ENCODE measurements around the gene COL10A1. TPM values are rescaled to one million over a fixed set of nuclear protein-coding genes. Genes with fewer than 3 reads are reported as not detected.

Gene COL10A1
- total and polyA plus RNA-seq, 10 of the 15 experiments (the other 5 are each of a cell fraction or from before 2014, with no cell fraction given): 0.02 to 0.33 (median 0.06) TPM; not detected in 5

DNA sequence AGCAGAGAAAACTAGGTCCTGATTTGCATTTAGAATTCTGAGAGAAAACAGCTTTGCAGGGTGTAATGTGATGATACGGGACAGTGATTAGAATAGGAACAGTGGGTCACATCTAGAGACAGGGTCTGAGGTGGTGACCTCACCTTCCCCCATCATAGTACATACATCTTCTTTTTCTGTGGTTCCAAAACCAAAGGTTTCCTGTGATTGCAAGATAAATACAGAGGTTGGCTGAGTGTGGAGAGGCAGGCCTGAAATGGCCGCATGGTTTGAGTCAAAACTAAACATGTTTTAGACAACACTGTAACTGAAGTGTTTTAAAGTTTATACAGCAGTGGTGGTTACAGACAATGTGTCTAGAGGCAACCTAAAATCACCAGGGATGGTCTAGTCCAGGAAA, 35.7 kb downstream of the COL10A1 start:
- Histone ChIP-seq H3K27ac (ENCODE audit: control insufficient read depth, insufficient read depth) (peak overlapping the region; percentile 98), H3K79me2 (ENCODE audit: control insufficient read depth, insufficient read depth, low read length) (peaks cover 7% of the 10 kb centered on the region), H2AFZ (ENCODE audit: control insufficient read depth, low read depth, low read length) (peak overlapping the region; percentile 74), H3K4me1 (ENCODE audit: control insufficient read depth, insufficient read depth, low read length) (peaks cover 55% of the 10 kb centered on the region), H4K20me1 (ENCODE audit: control insufficient read depth, insufficient read depth) (no peaks in the 10 kb centered on the region), H3K36me3 (ENCODE audit: control insufficient read depth in 2 of 2, insufficient read depth in 2 of 2, low read length in 1 of 2) (peaks cover 0 to 3% of the 10 kb centered on the region in 2 experiments; a peak in 1 of 4 replicates), H3K9me3 (replicated peaks; ENCODE audit: control insufficient read depth, insufficient read depth, low read length) (peaks cover 18% of the 10 kb centered on the region), H3K9ac (ENCODE audit: control insufficient read depth, insufficient read depth, low read length) (peak overlapping the region; percentile 43; the same call in 1 of the 2 replicates), H3K4me3 (0 out of 2 replicates have a peak overlapping the region, but pooled peaks have one; percentile 2), H3K27me3 (replicated peaks in 1 of 2; ENCODE audit: control insufficient read depth in 2 of 2, insufficient read depth in 2 of 2, low read length in 1 of 2) (no peaks in the 10 kb centered on the region), H3K4me2 (ENCODE audit: control insufficient read depth, insufficient read depth) (peak overlapping the region; percentile 72)
- ChIA-PET CTCF (interaction anchor here (0.6 to 2.3 kb wide), 4 partner anchors 11 to 78 kb away, joined by 3 to 8 read pairs (median 4); partner anchors contain the start of gene NT5DC1), POLR2A (interaction anchor here (0.6 to 1.5 kb wide), 2 partner anchors 16 to 79 kb away, joined by 4 to 5 read pairs; no protein-coding TSS in a partner anchor), SMC1A (ENCODE audit: uncharacterized antibody, unreplicated experiment) (interaction anchor here (1.5 to 5.3 kb wide), 3 partner anchors 11 to 78 kb away, joined by 8 to 35 read pairs (median 8); partner anchors contain the start of gene NT5DC1), RAD21 (ENCODE audit: unreplicated experiment) (interaction anchor here (1.0 to 2.4 kb wide), 3 partner anchors 28 to 81 kb away, joined by 3 to 20 read pairs (median 3); no protein-coding TSS in a partner anchor)
- WGBS (ENCODE audit: insufficient coverage, insufficient replicate concordance, low lambda C conversion rate, missing lambda C conversion rate): 3% methylated on average over 2 of the region's 2 CpGs
- no TSS peak for BruUV-seq (replicated peaks)
- DNase-seq (ENCODE audit: low read depth, low spot score) (peak; percentile 74), FAIRE-seq (no peak), ATAC-seq (peak; percentile 78)
- intact Hi-C loops (cut with micrococcal nuclease; ENCODE audit: unreplicated experiment) (loop anchor here (1.0 to 10.0 kb wide), 2 partner anchors 79 to 1375 kb away; no protein-coding TSS in a partner anchor), in situ Hi-C loops (cut with MboI) (loop anchor here (10.0 kb wide), 1 partner anchor 195 kb away; no protein-coding TSS in a partner anchor)
- TF ChIP-seq NR2C1 (IDR thresholded peaks at IDR 0.05) (no peak), EED (IDR thresholded peaks at IDR 0.05; ENCODE audit: low read depth) (peak; percentile 73), CBFB (IDR thresholded peaks at IDR 0.05; ENCODE audit: low read depth) (peak; percentile 71; the same call in 1 of the 2 replicates), YBX1 (IDR thresholded peaks at IDR 0.05) (no peak), SKIL (IDR thresholded peaks at IDR 0.05; ENCODE audit: low read depth, poor library complexity, severe bottlenecking) (peak; percentile 27), MTA3 (IDR thresholded peaks at IDR 0.05; ENCODE audit: borderline replicate concordance, low read length) (peak; percentile 68; the same call in 1 of the 2 replicates), RAD21 (IDR thresholded peaks at IDR 0.05; ENCODE audit: insufficient read depth, low read depth, low read length) (peak; percentile 8; the same call in 1 of the 2 replicates), CREB1 (IDR thresholded peaks at IDR 0.05; ENCODE audit: low read depth) (peak; percentile 39; the same call in 1 of the 2 replicates), POLR2A (IDR thresholded peaks at IDR 0.05; ENCODE audit: low read depth, low read length) (no peak), JUNB (IDR thresholded peaks at IDR 0.05) (peak; percentile 79), FOXM1 (IDR thresholded peaks at IDR 0.05; ENCODE audit: low read depth, low read length) (peak; percentile 77; the same call in 1 of the 2 replicates), SRF (IDR thresholded peaks at IDR 0.05; ENCODE audit: low read depth in 2 of 2, low read length in 2 of 2) (no peak), MYB (IDR thresholded peaks at IDR 0.05; ENCODE audit: borderline replicate concordance, low read depth, low read length) (no peak), IRF4 (IDR thresholded peaks at IDR 0.05; ENCODE audit: low read depth, low read length) (peak; percentile 71; the same call in 1 of the 2 replicates), NFIC (IDR thresholded peaks at IDR 0.05; ENCODE audit: low read depth, low read length) (peak; percentile 85), ETV6 (conservative IDR thresholded peaks at IDR 0.05 in 1 of 2, IDR thresholded peaks at IDR 0.05 in 1 of 2; ENCODE audit: borderline replicate concordance in 1 of 2, low read depth in 1 of 2) (peak in 1 of 2 experiments; percentile 66; a peak in 1 of 4 replicates), MEF2A (IDR thresholded peaks at IDR 0.05; ENCODE audit: insufficient read depth, low read depth, low read length) (peak; percentile 76), TCF7 (IDR thresholded peaks at IDR 0.05; ENCODE audit: borderline replicate concordance) (peak; percentile 7; the same call in 1 of the 2 replicates), YY1 (IDR thresholded peaks at IDR 0.05; ENCODE audit: low read depth, low read length) (peak; percentile 93), PAX5 (IDR thresholded peaks at IDR 0.05; ENCODE audit: borderline replicate concordance, low read depth, low read length) (no peak; the same call in 1 of the 2 replicates), SMC3 (IDR thresholded peaks at IDR 0.05; ENCODE audit: borderline replicate concordance, low read length) (no peak), IKZF2 (IDR thresholded peaks at IDR 0.05) (peak; percentile 30 to 35; a peak in 2 of 4 replicates), BCL11A (IDR thresholded peaks at IDR 0.05; ENCODE audit: low read depth, low read length) (peak; percentile 80; the same call in 1 of the 2 replicates), CBX5 (IDR thresholded peaks at IDR 0.05; ENCODE audit: low read depth) (peak; percentile 90; the same call in 1 of the 2 replicates), KLF5 (IDR thresholded peaks at IDR 0.05; ENCODE audit: partially characterized antibody) (no peak), ATF7 (IDR thresholded peaks at IDR 0.05; ENCODE audit: low read depth) (peak; percentile 53; the same call in 1 of the 2 replicates)
